Measurements from ENCODE around the gene GTF3C2. TPM values are rescaled to one million over a fixed set of nuclear protein-coding genes. Genes with fewer than 3 reads are reported as not detected.

The GTF3C2 gene
- total and polyA plus RNA-seq, 2 of the 13 experiments (the other 11 are each of a cell fraction or from before 2014, with no cell fraction given): 77.5 to 130 TPM

DNA sequence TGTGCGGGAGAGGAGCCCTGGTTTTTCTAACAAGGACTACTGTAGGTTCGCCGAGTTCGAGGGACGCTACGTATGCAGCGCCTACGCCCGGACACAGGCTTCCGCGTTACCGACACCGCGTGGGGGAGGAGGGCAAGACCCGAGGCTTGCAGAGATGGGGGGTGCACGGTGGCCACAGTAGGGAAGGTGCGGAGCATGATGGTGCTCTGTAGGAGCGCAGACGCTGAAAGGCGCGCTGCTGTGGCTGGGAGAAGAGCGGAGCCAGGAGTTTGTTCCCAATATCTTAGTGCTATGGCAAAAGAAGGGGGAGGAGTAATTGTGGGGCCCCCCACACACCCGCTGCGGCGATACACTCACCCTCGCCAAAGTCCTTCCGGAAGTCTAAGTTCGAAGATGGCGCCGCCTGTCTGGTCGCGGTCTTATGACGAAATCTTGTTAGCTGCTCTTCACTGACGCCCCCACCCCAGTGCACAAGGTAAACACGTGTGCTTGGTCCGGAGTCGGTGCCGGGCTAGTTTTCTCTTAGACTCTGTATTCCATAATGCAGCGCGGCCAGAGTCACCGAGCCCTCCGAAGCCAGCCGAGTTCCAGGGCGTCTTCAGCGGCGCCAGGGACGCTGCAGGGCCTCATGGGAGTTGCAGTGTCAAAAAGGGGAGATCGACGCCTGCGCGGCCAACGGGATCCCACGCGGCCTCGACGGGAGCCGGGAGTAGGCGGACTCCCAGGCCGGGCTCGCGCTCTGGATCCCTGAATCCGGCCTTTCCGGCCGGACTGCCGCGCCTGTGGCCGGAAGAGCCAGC, at the start of gene GTF3C2 (continued):
- TF ChIP-seq IRF9 (CRISPR knock-in tag; IDR thresholded peaks at IDR 0.05; ENCODE audit: borderline replicate concordance) (peak; percentile 98; the same call in 1 of the 2 replicates), ZNF724P (CRISPR knock-in tag; IDR thresholded peaks at IDR 0.05; ENCODE audit: borderline replicate concordance) (peak; percentile 69; the same call in 1 of the 2 replicates), KDM2A (CRISPR knock-in tag; IDR thresholded peaks at IDR 0.05; ENCODE audit: borderline replicate concordance, low read depth) (peak; percentile 80), ELF1 (CRISPR knock-in tag; IDR thresholded peaks at IDR 0.05) (peak; percentile 85), ZNF672 (CRISPR knock-in tag; IDR thresholded peaks at IDR 0.05) (no peak), KLF9 (CRISPR knock-in tag; IDR thresholded peaks at IDR 0.05; ENCODE audit: low read depth) (no peak), HNF4A (CRISPR knock-in tag; IDR thresholded peaks at IDR 0.05) (peak; percentile 5), NR1H2 (CRISPR knock-in tag; IDR thresholded peaks at IDR 0.05; ENCODE audit: borderline replicate concordance, low read depth) (no peak), TEF (CRISPR knock-in tag; IDR thresholded peaks at IDR 0.05) (peak; percentile 43; the same call in 1 of the 2 replicates), ZNF18 (CRISPR knock-in tag; IDR thresholded peaks at IDR 0.05; ENCODE audit: insufficient replicate concordance) (no peak), GATA4 (IDR thresholded peaks at IDR 0.05; ENCODE audit: borderline replicate concordance, low read depth) (peak; percentile 72), ZNF660 (CRISPR knock-in tag; IDR thresholded peaks at IDR 0.05; ENCODE audit: borderline replicate concordance, low read depth) (no peak), HDAC1 (CRISPR knock-in tag; IDR thresholded peaks at IDR 0.05) (peak; percentile 86), MTF1 (CRISPR knock-in tag; IDR thresholded peaks at IDR 0.05) (0 out of 2 replicates have a peak, but pooled peaks have one; percentile 47), MTA1 (CRISPR knock-in tag; IDR thresholded peaks at IDR 0.05; ENCODE audit: borderline replicate concordance) (peak; percentile 44; the same call in 1 of the 2 replicates), PHF8 (CRISPR knock-in tag; IDR thresholded peaks at IDR 0.05) (peak; percentile 76), ZNF570 (CRISPR knock-in tag; IDR thresholded peaks at IDR 0.05; ENCODE audit: borderline replicate concordance) (no peak; the same call in 1 of the 2 replicates), ZNF33A (CRISPR knock-in tag; IDR thresholded peaks at IDR 0.05; ENCODE audit: borderline replicate concordance) (peak; percentile 48; the same call in 1 of the 2 replicates), DMAP1 (CRISPR knock-in tag; IDR thresholded peaks at IDR 0.05) (peak; percentile 96), ZNF224 (CRISPR knock-in tag; IDR thresholded peaks at IDR 0.05) (no peak; the same call in 1 of the 2 replicates), ZNF143 (CRISPR knock-in tag; IDR thresholded peaks at IDR 0.05) (peak; percentile 93), ATAD3A (CRISPR knock-in tag; IDR thresholded peaks at IDR 0.05) (no peak)
- TF ChIP-seq, protein P1, sequence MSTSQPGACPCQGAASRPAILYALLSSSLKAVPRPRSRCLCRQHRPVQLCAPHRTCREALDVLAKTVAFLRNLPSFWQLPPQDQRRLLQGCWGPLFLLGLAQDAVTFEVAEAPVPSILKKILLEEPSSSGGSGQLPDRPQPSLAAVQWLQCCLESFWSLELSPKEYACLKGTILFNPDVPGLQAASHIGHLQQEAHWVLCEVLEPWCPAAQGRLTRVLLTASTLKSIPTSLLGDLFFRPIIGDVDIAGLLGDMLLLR (CRISPR knock-in tag; IDR thresholded peaks at IDR 0.05): peak; percentile 83; the same call in 1 of the 2 replicates
- TF ChIP-seq, protein P2, sequence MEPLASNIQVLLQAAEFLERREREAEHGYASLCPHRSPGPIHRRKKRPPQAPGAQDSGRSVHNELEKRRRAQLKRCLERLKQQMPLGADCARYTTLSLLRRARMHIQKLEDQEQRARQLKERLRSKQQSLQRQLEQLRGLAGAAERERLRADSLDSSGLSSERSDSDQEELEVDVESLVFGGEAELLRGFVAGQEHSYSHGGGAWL (CRISPR knock-in tag; IDR thresholded peaks at IDR 0.05): peak; percentile 21; the same call in 1 of the 2 replicates
- TF ChIP-seq, protein P3, sequence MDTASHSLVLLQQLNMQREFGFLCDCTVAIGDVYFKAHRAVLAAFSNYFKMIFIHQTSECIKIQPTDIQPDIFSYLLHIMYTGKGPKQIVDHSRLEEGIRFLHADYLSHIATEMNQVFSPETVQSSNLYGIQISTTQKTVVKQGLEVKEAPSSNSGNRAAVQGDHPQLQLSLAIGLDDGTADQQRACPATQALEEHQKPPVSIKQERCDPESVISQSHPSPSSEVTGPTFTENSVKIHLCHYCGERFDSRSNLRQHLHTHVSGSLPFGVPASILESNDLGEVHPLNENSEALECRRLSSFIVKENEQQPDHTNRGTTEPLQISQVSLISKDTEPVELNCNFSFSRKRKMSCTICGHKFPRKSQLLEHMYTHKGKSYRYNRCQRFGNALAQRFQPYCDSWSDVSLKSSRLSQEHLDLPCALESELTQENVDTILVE (CRISPR knock-in tag; IDR thresholded peaks at IDR 0.05): peak; percentile 89
